K562 (cell line): ENCODE measurements around the gene SNX33. TPM values are rescaled to one million over a fixed set of nuclear protein-coding genes. Genes with fewer than 3 reads are reported as not detected.

ENCODE experiments used
- ATAC-seq: fragments of 200-7000 bp; cut with Tn5 transposase; 3 replicates; pipeline ENCODE4 v1.9.1; 2020; ENCODE audit warnings: moderate library complexity
- BruUV-seq: library from RNA; stranded (reverse); fragments of 400-500 nt; replicated peaks from 2 replicates; lab custom pipeline; 2021; lab: Mats Ljungman, UMichigan
- CTCF ChIA-PET: fragments of 300-600 bp; formaldehyde crosslinking; extraction: SDS; loops from one replicate; lab custom pipeline; 2021; ENCODE audit warnings: low intra/inter-chr PET ratio; lab: Yijun Ruan, JAX
- POLR2A ChIA-PET: fragments of 300-600, 350-650 bp; sonication (Branson Sonifier 250); formaldehyde crosslinking; extraction: SDS; loops from one replicate; lab custom pipeline; 2021; ENCODE audit warnings: antibody characterized with exemption, inconsistent platforms; lab: Yijun Ruan, JAX
- DNase-seq, 4 experiments: peaks; one replicate each; pipeline versions ENCODE4 v3.0.0 to v3.0.0-alpha.2; 2011 to 2018; ENCODE audit warnings: low spot score in 3 of 4, mixed read lengths in 3 of 4; ENCODE audit errors: extremely low read depth in 1 of 4
- FAIRE-seq: peaks from 2 replicates; lab custom pipeline; 2011; peaks lifted over from hg19 to GRCh38; lab: Jason Lieb, UNC
- H2AFZ ChIP-seq: 2 replicates; pipeline ENCODE4 v1.6.0; 2011; ENCODE audit warnings: low read depth, low read length, control low read depth, inconsistent platforms
- H3K27ac ChIP-seq: fragments of 200-600 bp; 3 replicates; pipeline ENCODE4 v1.8.0; 2011; ENCODE audit warnings: low read depth, mild to moderate bottlenecking, control low read depth, inconsistent platforms, low read length, moderate library complexity, mixed read lengths; ENCODE audit errors: extremely low read depth
- H3K27me3 ChIP-seq, 2 experiments: fragments of 300-600 bp in 1 of 2; 2 replicates in 1 of 2; 3 replicates in 1 of 2; pipeline versions ENCODE4 v1.6.0 to v1.8.0; 2011; ENCODE audit warnings: inconsistent platforms in 2 of 2, low read length in 2 of 2, mild to moderate bottlenecking in 1 of 2, mixed read lengths in 1 of 2, moderate library complexity in 1 of 2; ENCODE audit not compliant: control insufficient read depth in 2 of 2, insufficient read depth in 2 of 2
- H3K36me3 ChIP-seq: fragments of 300-600 bp; 3 replicates; pipeline ENCODE4 v1.8.0; 2011; ENCODE audit warnings: mild to moderate bottlenecking, low read length, inconsistent platforms; ENCODE audit not compliant: control insufficient read depth, insufficient read depth
- H3K4me1 ChIP-seq, 2 experiments: fragments of 200-600 bp in 1 of 2; replicated peaks in 1 of 2; 2 replicates in 1 of 2; 3 replicates in 1 of 2; pipeline versions ENCODE4 v1.5.1 to v1.8.0; 2011; ENCODE audit warnings: inconsistent platforms in 2 of 2, low read length in 2 of 2, mild to moderate bottlenecking in 1 of 2, mixed read lengths in 1 of 2, moderate library complexity in 1 of 2; ENCODE audit not compliant: control insufficient read depth in 2 of 2, insufficient read depth in 2 of 2
- H3K4me2 ChIP-seq: 2 replicates; pipeline ENCODE4 v1.6.1; 2011; ENCODE audit warnings: low read length, control low read depth, inconsistent platforms, mixed read lengths; ENCODE audit not compliant: insufficient read depth
- H3K4me3 ChIP-seq: fragments of 200-600 bp; sonication (generic), shearing (Covaris generic); 2 replicates; pipeline ENCODE4 v1.5.1; 2016; ENCODE audit warnings: control low read depth, inconsistent platforms
- H3K79me2 ChIP-seq: fragments of 200-600 bp; 3 replicates; pipeline ENCODE4 v1.8.0; 2011; ENCODE audit warnings: low read length, inconsistent platforms; ENCODE audit not compliant: control insufficient read depth, insufficient read depth
- H3K9ac ChIP-seq, 2 experiments: 2 replicates each; pipeline versions ENCODE4 v1.6.0 to v1.6.1; 2011; ENCODE audit warnings: low read depth in 2 of 2, low read length in 2 of 2, control low read depth in 1 of 2, inconsistent platforms in 1 of 2, mild to moderate bottlenecking in 1 of 2, mixed read lengths in 1 of 2; ENCODE audit not compliant: insufficient read depth in 1 of 2
- H3K9me1 ChIP-seq: one replicate; pipeline ENCODE4 v1.6.0; 2011; ENCODE audit warnings: inconsistent platforms, mild to moderate bottlenecking, low read length, moderate library complexity; ENCODE audit not compliant: control insufficient read depth, insufficient read depth
- H3K9me3 ChIP-seq: replicated peaks from 2 replicates; pipeline ENCODE4 v1.5.1; 2011; ENCODE audit warnings: low read depth, low read length, inconsistent platforms; ENCODE audit not compliant: control insufficient read depth, insufficient read depth
- H4K20me1 ChIP-seq: replicated peaks from 2 replicates; pipeline ENCODE4 v1.6.1; 2011; ENCODE audit warnings: low read length, inconsistent platforms, mixed read lengths; ENCODE audit not compliant: control insufficient read depth, insufficient read depth
- FOXA1 ChIP-seq: fragments of 450-650 bp; IDR thresholded peaks from 2 replicates; pipeline ENCODE4 v1.6.1; 2016; ENCODE audit warnings: mild to moderate bottlenecking, borderline replicate concordance
- HIVEP1 ChIP-seq: fragments of 250-450 bp; sonication (Bioruptor Pico); IDR thresholded peaks from 2 replicates; pipeline ENCODE4 v1.4.0; 2020; ENCODE audit warnings: mild to moderate bottlenecking
- HNRNPK ChIP-seq: fragments of 200-400 bp; formaldehyde crosslinking; IDR thresholded peaks from one replicate; pipeline ENCODE4 v1.6.1; 2018; ENCODE audit warnings: mild to moderate bottlenecking, low read depth, low read length; ENCODE audit not compliant: poor library complexity, severe bottlenecking
- NCOA4 ChIP-seq: fragments of 450-650 bp; IDR thresholded peaks from 2 replicates; pipeline ENCODE4 v1.6.1; 2018; ENCODE audit warnings: mild to moderate bottlenecking; ENCODE audit not compliant: partially characterized antibody
- NELFE ChIP-seq: IDR thresholded peaks from 2 replicates; pipeline ENCODE4 v1.6.1; 2011; ENCODE audit warnings: mild to moderate bottlenecking; ENCODE audit not compliant: insufficient read depth, insufficient read length
- PHF20 ChIP-seq: fragments of 450-650 bp; IDR thresholded peaks from 2 replicates; pipeline ENCODE4 v1.6.1; 2018; ENCODE audit not compliant: partially characterized antibody
- ZKSCAN8 ChIP-seq: fragments of 200-800 bp; sonication (Bioruptor generic); IDR thresholded peaks from 2 replicates; pipeline ENCODE4 v1.6.1; 2016; ENCODE audit warnings: missing genetic modification characterization, missing compliant biosample characterization
- whole genome bisulfite sequencing: fragments of 100-300 bp; shearing (Covaris generic); methylation state at CpG from one replicate; pipeline ENCODE4 v1.1.6; 2016; ENCODE audit warnings: low coverage, mixed read lengths; ENCODE audit not compliant: insufficient coverage; ENCODE audit errors: missing lambda C conversion rate; 5-methylcytosine and 5-hydroxymethylcytosine counted together
- in situ Hi-C: fragments of 300-500 bp; cut with MboI; formaldehyde crosslinking; loops from 4 replicates; pipeline ENCODE4 v1.15.0; 2018; ENCODE audit warnings: inconsistent platforms, mixed read lengths
- intact Hi-C: fragments of 100-400 bp; cut with micrococcal nuclease; formaldehyde crosslinking; loops from 2 replicates; pipeline ENCODE4 v1.14.2; 2022
- polyA plus RNA-seq, 8 experiments: library from polyadenylated mRNA; depleted of rRNA in 4 of 8; stranded (reverse) in 5 of 8; unstranded in 3 of 8; fragments of >200 nt; fragmentation: Nextera tagmentation in 2 of 8; fragmentation: Illumina TruSeq in 1 of 8; extraction: Ambion mirVana in 2 of 8; extraction: Trizol in 1 of 8; gene quantifications; 2 replicates each; pipeline versions ENCODE4 v1.2.1 to v1.2.3, GENCODE V29; 2011 to 2014; ENCODE audit warnings: inconsistent platforms in 1 of 8, missing spikeins in 1 of 8
- total RNA-seq, 7 experiments: library from RNA; depleted of rRNA in 6 of 7; stranded (reverse); fragments of >200 nt in 6 of 7; fragmentation: Illumina TruSeq in 2 of 7; extraction: Trizol in 2 of 7; gene quantifications; 2 replicates each; pipeline versions ENCODE4 v1.2.1 to v1.2.3, GENCODE V29; 2011 to 2021; ENCODE audit warnings: low replicate concordance in 1 of 7

Gene SNX33
- total and polyA plus RNA-seq, 9 of the 15 experiments (the other 6 are each of a cell fraction or from before 2014, with no cell fraction given), result 1.4 to 14.1 (median 8.2) TPM

DNA sequence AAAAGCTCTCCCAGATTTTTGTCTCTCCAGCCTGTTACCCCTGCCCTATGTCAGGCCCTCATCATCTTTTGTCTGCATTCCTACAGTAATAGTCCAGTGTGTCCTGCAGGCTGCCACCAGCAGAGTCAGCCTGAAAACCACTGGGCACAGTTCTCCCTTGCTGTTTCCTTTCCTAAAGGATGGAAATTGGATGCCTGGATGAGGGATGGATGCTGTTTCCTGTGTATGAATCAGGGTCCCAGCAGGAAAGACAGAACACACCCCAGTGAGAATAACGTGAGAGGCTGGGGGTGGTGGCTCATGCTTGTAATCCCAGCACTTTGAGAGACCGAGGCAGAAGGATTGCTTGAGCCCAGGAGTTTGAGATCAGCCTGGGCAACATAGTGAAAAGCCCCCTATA lies 3.3 kb upstream of the SNX33 start:
- Histone ChIP-seq H3K27me3 (no peaks in the 10 kb centered on the region; a peak in 1 of 5 replicates), H3K4me2 (no peak overlapping the region), H3K9me3 (no peaks in the 10 kb centered on the region), H3K9me1 (no peaks in the 10 kb centered on the region), H3K27ac (no peak overlapping the region), H3K4me3 (no peak overlapping the region), H3K4me1 (peaks cover 16 to 40% of the 10 kb centered on the region in 2 experiments; a peak in 4 of 5 replicates), H3K9ac (no peak overlapping the region), H2AFZ (no peak overlapping the region), H4K20me1 (no peaks in the 10 kb centered on the region), H3K79me2 (peaks cover 34% of the 10 kb centered on the region), H3K36me3 (peaks cover 1% of the 10 kb centered on the region; the same call in 1 of the 3 replicates)
- DNase-seq (no peak), ATAC-seq (no peak), FAIRE-seq (no peak)
- no TSS peak for BruUV-seq
- intact Hi-C loops, result loop anchor here (5.0 kb wide), 1 partner anchor 47 kb away; no protein-coding TSS in a partner anchor
- WGBS, result 77% methylated on average over 2 of the region's 2 CpGs
- CTCF ChIA-PET, result no interaction called here
- TF ChIP-seq FOXA1, result no peak
- no peak for TF ChIP-seq NELFE
- no peak for TF ChIP-seq HNRNPK
- TF ChIP-seq NCOA4, result no peak
- TF ChIP-seq PHF20, result no peak
- TF ChIP-seq ZKSCAN8 (CRISPR knock-in tag), result no peak
- TF ChIP-seq HIVEP1, result no peak
- in situ Hi-C loops, result no loop called here
- POLR2A ChIA-PET, result interaction anchor here (0.6 to 0.7 kb wide), 2 partner anchors 8 to 441 kb away, joined by 3 read pairs; no protein-coding TSS in a partner anchor
